ENCODE data around the gene AADACL4. TPM values are rescaled to one million over a fixed set of nuclear protein-coding genes. Genes with fewer than 3 reads are reported as not detected.

AADACL4 gene
- total RNA-seq, 1 donor, result 0.43 TPM

- DNase-seq (ENCODE audit: low read depth), result no peak
- no peak overlapping the region for H3K4me3 ChIP-seq (ENCODE audit: low read depth, low read length)
- TF ChIP-seq, protein P1, sequence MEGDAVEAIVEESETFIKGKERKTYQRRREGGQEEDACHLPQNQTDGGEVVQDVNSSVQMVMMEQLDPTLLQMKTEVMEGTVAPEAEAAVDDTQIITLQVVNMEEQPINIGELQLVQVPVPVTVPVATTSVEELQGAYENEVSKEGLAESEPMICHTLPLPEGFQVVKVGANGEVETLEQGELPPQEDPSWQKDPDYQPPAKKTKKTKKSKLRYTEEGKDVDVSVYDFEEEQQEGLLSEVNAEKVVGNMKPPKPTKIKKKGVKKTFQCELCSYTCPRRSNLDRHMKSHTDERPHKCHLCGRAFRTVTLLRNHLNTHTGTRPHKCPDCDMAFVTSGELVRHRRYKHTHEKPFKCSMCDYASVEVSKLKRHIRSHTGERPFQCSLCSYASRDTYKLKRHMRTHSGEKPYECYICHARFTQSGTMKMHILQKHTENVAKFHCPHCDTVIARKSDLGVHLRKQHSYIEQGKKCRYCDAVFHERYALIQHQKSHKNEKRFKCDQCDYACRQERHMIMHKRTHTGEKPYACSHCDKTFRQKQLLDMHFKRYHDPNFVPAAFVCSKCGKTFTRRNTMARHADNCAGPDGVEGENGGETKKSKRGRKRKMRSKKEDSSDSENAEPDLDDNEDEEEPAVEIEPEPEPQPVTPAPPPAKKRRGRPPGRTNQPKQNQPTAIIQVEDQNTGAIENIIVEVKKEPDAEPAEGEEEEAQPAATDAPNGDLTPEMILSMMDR (IDR thresholded peaks at IDR 0.05; ENCODE audit: insufficient read depth, low read depth, low read length), result no peak
Measured at GRCh38 chr1:12620488-12620865, 23.4 kb upstream of the AADACL4 start.

DNA sequence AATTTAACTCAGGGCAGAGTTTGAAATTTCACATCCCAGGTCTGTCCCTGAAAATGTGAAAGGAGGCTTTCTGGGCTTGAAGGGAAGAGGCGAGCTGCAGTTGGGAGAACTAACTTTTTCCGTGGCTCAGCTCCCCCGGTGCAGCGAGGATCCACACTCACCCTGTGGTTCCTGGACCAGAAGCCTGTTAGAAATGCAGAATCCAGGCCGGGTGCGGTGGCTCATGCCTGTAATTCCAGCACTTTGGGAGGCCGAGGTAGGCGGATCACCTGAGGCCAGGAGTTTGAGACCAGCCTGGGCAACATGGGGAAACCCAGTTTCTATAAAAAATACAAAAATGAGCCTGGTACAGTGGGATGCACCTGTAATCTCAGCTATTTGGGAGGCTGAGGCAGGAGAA is 23.0 kb upstream of the AADACL4 start:
- TF ChIP-seq, protein P1 (IDR thresholded peaks at IDR 0.05; ENCODE audit: insufficient read depth, low read depth, low read length), result no peak
- H3K4me3 ChIP-seq (ENCODE audit: low read depth, low read length), result no peak overlapping the region
- DNase-seq (ENCODE audit: low read depth), result no peak

DNA sequence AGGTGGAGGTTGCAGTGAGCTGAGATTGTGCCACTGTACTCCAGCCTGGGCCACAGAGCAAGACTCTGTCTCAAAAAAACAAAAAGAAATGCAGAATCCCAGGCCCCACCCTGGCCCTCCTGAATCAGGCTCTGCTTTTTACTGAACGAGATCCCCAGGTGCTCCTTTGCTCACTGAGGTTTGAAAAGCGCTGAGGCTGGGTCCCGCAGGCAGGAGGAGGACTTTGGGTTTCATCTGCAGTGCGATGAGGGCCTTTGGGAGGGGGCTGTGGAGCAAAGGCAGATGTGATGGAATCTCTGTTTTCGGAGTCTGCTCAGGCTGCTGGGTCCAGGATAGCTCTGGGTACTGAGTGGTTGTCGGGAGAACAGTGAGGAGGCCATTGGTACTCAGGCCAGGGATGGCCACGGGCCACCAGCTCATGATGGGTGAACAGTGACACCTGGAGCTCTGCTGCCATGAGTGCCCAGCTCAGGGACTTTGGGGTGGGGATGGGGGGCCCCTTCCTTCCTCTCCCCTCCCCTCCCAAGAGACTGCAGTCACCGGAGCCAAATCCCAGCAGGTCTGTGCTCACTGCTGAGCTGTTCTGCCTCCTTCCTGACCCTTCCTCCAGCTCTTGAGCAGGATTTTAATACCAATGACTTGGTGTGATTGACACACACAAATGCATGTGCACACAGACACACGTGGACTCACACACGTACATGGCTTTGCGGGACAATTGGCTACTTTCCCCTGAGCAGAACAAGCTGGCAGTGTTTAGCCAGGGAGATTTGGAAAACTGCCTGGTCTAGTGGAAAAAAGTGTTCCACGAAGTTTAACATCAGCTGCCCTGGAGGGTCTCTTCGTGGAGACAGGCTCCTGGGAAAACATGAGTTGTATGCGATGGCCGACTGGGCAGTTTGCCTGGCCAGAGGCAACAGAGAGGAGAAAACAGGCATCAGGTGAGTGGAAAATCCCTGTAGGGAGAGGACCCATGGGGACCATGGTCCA is 22.2 kb upstream of the AADACL4 start:
- peak; percentile 8 for DNase-seq (ENCODE audit: low read depth)
- H3K4me3 ChIP-seq (ENCODE audit: low read depth, low read length), result no peak overlapping the region
- TF ChIP-seq, protein P1 (IDR thresholded peaks at IDR 0.05; ENCODE audit: insufficient read depth, low read depth, low read length), result no peak

DNA sequence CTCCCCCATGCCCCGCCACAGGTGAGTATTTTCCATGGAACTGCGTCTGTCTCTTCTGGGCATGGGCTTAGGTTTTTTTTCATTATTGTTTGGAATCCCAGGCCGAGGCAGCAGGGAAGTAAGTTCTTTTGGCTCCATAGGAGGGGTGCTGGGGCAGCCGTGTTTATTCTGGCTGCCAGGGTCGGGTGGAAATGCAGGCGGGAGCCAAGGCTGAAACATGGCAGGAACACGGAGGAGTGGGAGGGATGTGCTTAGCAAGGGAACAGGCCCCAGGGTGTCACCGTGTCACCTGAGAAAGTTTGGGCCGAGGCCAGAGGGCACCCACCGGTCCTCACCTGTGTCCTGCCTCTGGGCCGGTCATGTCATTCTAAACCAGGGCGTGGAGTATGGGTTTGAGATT is 21.4 kb upstream of the AADACL4 start:
- TF ChIP-seq, protein P1 (IDR thresholded peaks at IDR 0.05; ENCODE audit: insufficient read depth, low read depth, low read length), result no peak
- DNase-seq (ENCODE audit: low read depth), result no peak
- H3K4me3 ChIP-seq (ENCODE audit: low read depth, low read length), result no peak overlapping the region

DNA sequence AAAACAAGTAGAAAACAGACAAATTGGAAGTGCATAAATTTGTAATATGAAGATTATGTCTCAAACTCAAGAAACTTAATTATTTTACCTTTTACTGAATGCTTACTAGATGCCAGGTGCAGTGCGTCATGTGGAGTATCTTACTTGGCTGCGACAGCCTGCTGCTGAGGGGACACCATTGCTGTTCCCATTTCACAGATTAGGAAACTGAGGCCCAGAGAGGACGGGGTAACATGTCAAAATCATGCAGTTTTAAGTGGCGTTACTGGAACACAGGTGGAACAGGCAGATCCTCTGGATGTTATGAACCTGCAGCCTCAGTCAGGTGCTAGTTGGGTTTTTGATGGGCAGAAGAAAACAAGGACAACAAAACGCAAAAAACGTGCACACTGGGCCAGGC is 18.6 kb upstream of the AADACL4 start:
- H3K4me3 ChIP-seq (ENCODE audit: low read depth, low read length), result no peak overlapping the region
- DNase-seq (ENCODE audit: low read depth), result no peak
- TF ChIP-seq, protein P1 (IDR thresholded peaks at IDR 0.05; ENCODE audit: insufficient read depth, low read depth, low read length), result no peak

DNA sequence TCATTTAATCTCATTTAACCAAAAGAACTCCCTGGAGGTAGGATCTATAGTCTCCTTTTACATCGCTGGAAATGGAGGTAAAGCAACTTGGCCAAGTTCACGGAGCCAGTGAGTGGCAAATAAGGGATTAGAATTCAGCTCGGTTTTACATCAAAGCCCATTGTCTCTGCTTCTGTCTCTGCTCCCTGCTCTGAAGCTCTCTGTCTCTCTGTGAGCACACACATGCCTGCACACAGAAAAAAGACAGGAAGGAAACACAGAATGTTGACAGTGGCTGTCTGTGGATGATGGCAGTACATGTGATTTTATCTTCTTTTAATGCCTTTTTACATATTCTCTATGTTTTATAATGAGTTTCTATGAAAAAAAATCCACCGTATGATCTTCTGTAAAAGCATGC is 17.0 kb upstream of the AADACL4 start:
- TF ChIP-seq, protein P1 (IDR thresholded peaks at IDR 0.05; ENCODE audit: insufficient read depth, low read depth, low read length), result no peak
- no peak for DNase-seq (ENCODE audit: low read depth)
- H3K4me3 ChIP-seq (ENCODE audit: low read depth, low read length), result no peak overlapping the region
